Colonic mucosa (tissue), 4 donors: ENCODE results near the gene CA10. TPM values are rescaled to one million over a fixed set of nuclear protein-coding genes. Genes with fewer than 3 reads are reported as not detected.

Experiments
- DNase-seq: peaks from one replicate; pipeline ENCODE4 v3.0.0-alpha.2; 2020
- H3K27ac ChIP-seq: fragments of 200-600 bp; one replicate; pipeline ENCODE4 v1.8.0; 2021
- H3K27me3 ChIP-seq: fragments of 200-600 bp; one replicate; pipeline ENCODE4 v1.8.0; 2021
- H3K36me3 ChIP-seq: fragments of 200-600 bp; one replicate; pipeline ENCODE4 v1.8.0; 2021
- H3K4me1 ChIP-seq: fragments of 200-600 bp; one replicate; pipeline ENCODE4 v1.8.0; 2021; ENCODE audit warnings: mild to moderate bottlenecking
- H3K4me3 ChIP-seq: fragments of 200-600 bp; one replicate; pipeline ENCODE4 v1.8.0; 2021
- H3K9ac ChIP-seq, 2 donors: one replicate each; pipeline ENCODE4 v1.7.0; 2013; ENCODE audit warnings: control low read depth in 2 of 2, low read depth in 2 of 2, low read length in 2 of 2
- H3K9me3 ChIP-seq: fragments of 200-600 bp; one replicate; pipeline ENCODE4 v1.8.0; 2021
- intact Hi-C: fragments of 100-400 bp; cut with DNase I; formaldehyde crosslinking; loops from one replicate; pipeline ENCODE4 v1.14.1; 2022
- total RNA-seq, 2 donors: library from RNA; stranded (reverse); fragmentation: NEBNext Ultra II Directional in 1 of 2; extraction: Animal tissue kit (Norgen Biotek cat#: 25700) in 1 of 2; gene quantifications; one replicate each; pipeline ENCODE4 v1.2.1, GENCODE V29; 2021
- TF ChIP-seq, protein P1 (sequence below): fragments of 200-600 bp; IDR thresholded peaks from one replicate; pipeline ENCODE4 v1.8.0; 2022; ENCODE audit warnings: antibody characterized with exemption, mild to moderate bottlenecking
- donor health status: healthy.
- donor health status: DM: no; HTN: no; CAD: no.
- donor health status: DM: no; HTN: no; CAD: no.

CA10 gene
- total RNA-seq, 2 donors from 2014 or later = 0.27 to 0.52 TPM

DNA sequence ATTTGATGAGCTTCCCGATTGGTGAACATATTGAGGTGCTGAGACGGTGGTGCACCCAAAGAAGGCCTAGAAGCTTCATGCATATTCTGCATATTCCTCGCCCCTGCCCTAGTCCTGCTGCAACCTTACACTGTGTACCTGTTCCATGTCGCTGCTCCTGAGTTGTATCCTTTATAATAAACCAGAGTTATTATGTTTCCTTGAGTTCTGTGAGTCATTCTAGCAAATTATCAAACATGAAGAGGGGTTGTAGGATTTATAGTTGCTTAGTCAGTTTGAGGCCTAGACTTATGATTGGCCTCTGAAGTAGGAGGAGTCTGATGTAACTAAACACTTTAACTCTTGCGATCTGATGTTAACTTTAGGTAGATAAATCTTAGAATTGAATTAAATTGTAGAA, 436.8 kb downstream of the CA10 start:
- Histone ChIP-seq H3K27ac (no peak overlapping the region), H3K4me3 (no peak overlapping the region), H3K27me3 (no peaks in the 10 kb centered on the region), H3K4me1 (no peaks in the 10 kb centered on the region), H3K9ac (no peak overlapping the region), H3K9me3 (no peaks in the 10 kb centered on the region), H3K36me3 (no peaks in the 10 kb centered on the region)
- no peak for DNase-seq
- TF ChIP-seq, protein P1, sequence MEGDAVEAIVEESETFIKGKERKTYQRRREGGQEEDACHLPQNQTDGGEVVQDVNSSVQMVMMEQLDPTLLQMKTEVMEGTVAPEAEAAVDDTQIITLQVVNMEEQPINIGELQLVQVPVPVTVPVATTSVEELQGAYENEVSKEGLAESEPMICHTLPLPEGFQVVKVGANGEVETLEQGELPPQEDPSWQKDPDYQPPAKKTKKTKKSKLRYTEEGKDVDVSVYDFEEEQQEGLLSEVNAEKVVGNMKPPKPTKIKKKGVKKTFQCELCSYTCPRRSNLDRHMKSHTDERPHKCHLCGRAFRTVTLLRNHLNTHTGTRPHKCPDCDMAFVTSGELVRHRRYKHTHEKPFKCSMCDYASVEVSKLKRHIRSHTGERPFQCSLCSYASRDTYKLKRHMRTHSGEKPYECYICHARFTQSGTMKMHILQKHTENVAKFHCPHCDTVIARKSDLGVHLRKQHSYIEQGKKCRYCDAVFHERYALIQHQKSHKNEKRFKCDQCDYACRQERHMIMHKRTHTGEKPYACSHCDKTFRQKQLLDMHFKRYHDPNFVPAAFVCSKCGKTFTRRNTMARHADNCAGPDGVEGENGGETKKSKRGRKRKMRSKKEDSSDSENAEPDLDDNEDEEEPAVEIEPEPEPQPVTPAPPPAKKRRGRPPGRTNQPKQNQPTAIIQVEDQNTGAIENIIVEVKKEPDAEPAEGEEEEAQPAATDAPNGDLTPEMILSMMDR = no peak
- intact Hi-C loops = no loop called here

DNA sequence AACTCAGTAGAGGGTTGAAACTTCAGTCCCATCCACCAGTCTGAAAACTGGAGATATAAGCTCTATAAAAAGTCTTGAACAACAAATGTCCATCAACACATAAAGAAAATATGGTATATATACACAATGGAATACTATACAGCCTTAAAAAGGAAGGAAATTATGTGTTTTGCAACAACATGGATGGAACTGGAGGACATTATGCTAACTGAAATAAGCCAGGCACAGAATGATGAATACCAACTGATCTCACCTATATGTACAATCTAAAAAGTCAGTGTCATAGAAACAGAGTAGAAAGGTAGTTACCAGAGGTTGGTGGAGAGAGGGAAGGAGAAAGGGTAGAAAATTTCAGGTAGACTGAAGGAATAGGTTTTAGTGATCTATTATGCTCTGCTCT, 438.1 kb downstream of the CA10 start:
- Histone ChIP-seq H3K9me3 (no peaks in the 10 kb centered on the region), H3K4me3 (no peak overlapping the region), H3K27ac (no peak overlapping the region), H3K36me3 (no peaks in the 10 kb centered on the region), H3K9ac (no peak overlapping the region), H3K27me3 (no peaks in the 10 kb centered on the region), H3K4me1 (no peaks in the 10 kb centered on the region)
- intact Hi-C loops = no loop called here
- DNase-seq = no peak
- TF ChIP-seq, protein P1 = no peak

DNA sequence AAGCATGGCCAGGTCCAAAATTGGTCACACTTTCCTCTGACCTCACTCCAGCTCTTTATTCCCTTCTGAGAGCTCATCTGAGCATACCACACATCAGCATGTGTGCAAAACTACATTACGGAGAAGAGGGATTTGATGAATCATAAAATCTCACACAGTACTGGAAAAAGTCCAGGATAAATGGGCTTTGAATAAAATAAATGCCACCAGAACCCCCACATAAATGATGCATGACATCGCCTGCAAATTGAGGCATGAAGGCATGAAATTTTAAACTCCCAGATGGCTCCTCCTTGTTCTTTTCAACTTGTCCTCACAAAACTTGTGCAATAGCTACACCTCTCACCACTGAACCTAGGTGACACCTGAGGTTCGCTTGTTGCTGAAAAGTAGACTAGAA, 439.5 kb downstream of the CA10 start:
- DNase-seq = no peak
- intact Hi-C loops = no loop called here
- Histone ChIP-seq H3K27me3 (no peaks in the 10 kb centered on the region), H3K36me3 (no peaks in the 10 kb centered on the region), H3K9ac (no peak overlapping the region), H3K4me3 (no peak overlapping the region), H3K9me3 (no peaks in the 10 kb centered on the region), H3K4me1 (no peaks in the 10 kb centered on the region), H3K27ac (no peak overlapping the region)
- TF ChIP-seq, protein P1 = no peak

DNA sequence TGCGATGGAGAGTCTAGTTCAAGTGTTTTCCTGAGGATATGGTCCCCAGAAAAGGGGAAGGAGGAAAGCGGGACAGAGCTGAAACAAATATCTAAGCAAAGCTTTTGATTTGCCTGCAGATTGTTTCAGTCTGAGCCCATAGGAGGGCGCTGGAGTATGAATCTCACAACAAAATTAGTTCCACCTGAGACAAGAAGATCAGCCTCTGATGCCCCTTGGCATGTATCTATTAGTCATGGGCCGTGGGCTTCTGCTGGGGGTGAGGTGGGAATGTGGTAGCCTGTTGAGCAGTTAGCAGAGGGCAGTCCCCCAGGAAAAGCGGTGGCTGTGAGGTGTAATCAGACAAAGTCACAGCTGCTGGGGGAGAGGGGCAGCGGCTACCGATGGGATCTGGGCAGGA, 446.9 kb downstream of the CA10 start:
- intact Hi-C loops = no loop called here
- Histone ChIP-seq H3K36me3 (no peaks in the 10 kb centered on the region), H3K4me1 (no peaks in the 10 kb centered on the region), H3K9ac (no peak overlapping the region), H3K27me3 (no peaks in the 10 kb centered on the region), H3K4me3 (no peak overlapping the region), H3K9me3 (no peaks in the 10 kb centered on the region), H3K27ac (no peak overlapping the region)
- no peak for DNase-seq
- TF ChIP-seq, protein P1 = no peak

DNA sequence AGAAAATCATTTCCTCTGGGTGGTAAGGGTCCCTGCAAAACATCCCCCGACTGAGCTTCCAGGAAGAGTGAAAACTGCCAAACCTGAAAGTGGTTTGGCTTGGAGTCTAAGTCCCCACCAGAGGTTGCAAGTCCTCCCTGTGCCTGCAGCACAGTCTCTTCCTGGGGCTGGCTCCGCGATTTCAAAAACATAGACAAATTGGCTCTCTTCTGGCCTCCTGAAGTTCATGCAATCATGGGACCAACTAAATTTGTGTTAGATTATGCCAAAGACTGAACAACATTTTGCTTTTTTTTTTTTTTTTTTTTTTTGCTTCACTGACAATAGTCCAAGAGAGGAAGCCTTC, 447.9 kb downstream of the CA10 start:
- no peak for DNase-seq
- no peaks in the 10 kb centered on the region for H3K9me3 ChIP-seq
- TF ChIP-seq, protein P1 = no peak
- no peaks in the 10 kb centered on the region for H3K27me3 ChIP-seq
- H3K36me3 ChIP-seq = no peaks in the 10 kb centered on the region
- no peak overlapping the region for H3K4me3 ChIP-seq
- H3K4me1 ChIP-seq = no peaks in the 10 kb centered on the region
- no peak overlapping the region for H3K9ac ChIP-seq
- no peak overlapping the region for H3K27ac ChIP-seq
- intact Hi-C loops = no loop called here
